OCI-LY1 (cell line): ENCODE measurements around the gene WFDC11.

Source experiments
- CTCF ChIP-seq: fragments of 200-600 bp; sonication (generic), shearing (Covaris generic); IDR thresholded peaks from 2 replicates; pipeline ENCODE4 v1.5.1; 2017; ENCODE audit warnings: mild to moderate bottlenecking, antibody characterized with exemption, low read length, moderate library complexity, mixed read lengths
- EZH2 ChIP-seq: fragments of 200-600 bp; sonication (generic), shearing (Covaris generic); IDR thresholded peaks from 2 replicates; pipeline ENCODE4 v1.8.0; 2017; ENCODE audit warnings: borderline replicate concordance, mixed run types, mild to moderate bottlenecking, antibody characterized with exemption, low read length, moderate library complexity, mixed read lengths

GRCh38 chr20:45612314-45612713 is 57.7 kb downstream of the WFDC11 start:
- no peak for TF ChIP-seq CTCF
- no peak for TF ChIP-seq EZH2
